Activated naive CD8-positive, alpha-beta T cell treated with anti-CD3 and anti-CD28 coated beads, Interleukin-2, amount 50 U/mL, for 24 hours (primary cell): ENCODE results near the gene CCL1.

Source experiments
- ATAC-seq: fragments of 150-1000 bp; cut with Tn5 transposase; one replicate; pipeline ENCODE4 v1.10.0; 2021
- DNase-seq: peaks from one replicate; pipeline ENCODE4 v3.0.0; 2021
- H3K27ac Mint-ChIP-seq: one replicate; pipeline ENCODE4 v1.8.0; 2021; ENCODE audit warnings: mild to moderate bottlenecking, mixed read lengths
- H3K27me3 Mint-ChIP-seq: one replicate; pipeline ENCODE4 v1.8.0; 2021; ENCODE audit warnings: mixed read lengths
- H3K36me3 Mint-ChIP-seq: one replicate; pipeline ENCODE4 v1.8.0; 2021; ENCODE audit warnings: low read depth, mixed read lengths
- H3K4me1 Mint-ChIP-seq: one replicate; pipeline ENCODE4 v1.8.0; 2021; ENCODE audit warnings: mixed read lengths
- H3K4me3 Mint-ChIP-seq: one replicate; pipeline ENCODE4 v1.8.0; 2021; ENCODE audit warnings: mild to moderate bottlenecking, moderate library complexity, mixed read lengths
- H3K9me3 Mint-ChIP-seq: one replicate; pipeline ENCODE4 v1.8.0; 2021; ENCODE audit warnings: mixed read lengths

The CCL1 gene

GRCh38 chr17:34313164-34313563, 49.9 kb downstream of the CCL1 start:
- Mint-ChIP-seq H3K27me3 (peaks cover 7% of the 10 kb centered on the region), H3K9me3 (no peaks in the 10 kb centered on the region), H3K36me3 (no peaks in the 10 kb centered on the region), H3K4me1 (no peaks in the 10 kb centered on the region), H3K4me3 (no peak overlapping the region), H3K27ac (no peak overlapping the region)
- DNase-seq (no peak), ATAC-seq (no peak)

- Mint-ChIP-seq H3K4me1 (peaks cover 2% of the 10 kb centered on the region), H3K9me3 (no peaks in the 10 kb centered on the region), H3K4me3 (no peak overlapping the region), H3K36me3 (no peaks in the 10 kb centered on the region), H3K27me3 (peaks cover 7% of the 10 kb centered on the region), H3K27ac (no peak overlapping the region)
- ATAC-seq: no peak
- no peak for DNase-seq
Measured at GRCh38 chr17:34312080-34312479, 51.0 kb downstream of the CCL1 start.

GRCh38 chr17:34311291-34311690, 51.7 kb downstream of the CCL1 start:
- H3K4me3 Mint-ChIP-seq: no peak overlapping the region
- DNase-seq (no peak), ATAC-seq (no peak)
- peaks cover 5% of the 10 kb centered on the region for H3K27me3 Mint-ChIP-seq
- H3K27ac Mint-ChIP-seq: no peak overlapping the region
- H3K9me3 Mint-ChIP-seq: no peaks in the 10 kb centered on the region
- no peaks in the 10 kb centered on the region for H3K36me3 Mint-ChIP-seq
- peaks cover 2% of the 10 kb centered on the region for H3K4me1 Mint-ChIP-seq
